Measurements from ENCODE around the gene SCTR.
A peak's percentile ranks its signal among the peaks of the same experiment; 100 is the strongest.

SCTR gene

DNA sequence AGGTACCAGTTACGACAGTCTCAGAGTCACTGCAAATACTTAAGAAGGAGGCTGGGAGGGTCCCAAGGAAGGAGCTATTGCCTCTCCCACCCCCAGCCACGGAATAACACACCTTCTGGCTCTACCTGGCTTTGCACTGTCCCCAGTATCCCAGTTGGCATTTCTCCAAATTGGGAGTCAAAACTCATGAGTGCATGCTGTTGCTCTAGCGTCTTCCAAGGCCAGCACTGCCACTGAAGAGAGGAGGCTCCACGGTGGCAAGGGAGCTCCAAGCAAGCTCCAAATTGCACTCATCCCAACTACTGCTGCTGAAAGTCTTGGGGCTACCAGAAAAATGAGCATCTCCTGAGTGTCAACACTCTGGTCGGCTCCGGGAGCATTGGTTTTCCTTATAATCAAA, 1.6 kb downstream of the SCTR start:
- DNase-seq = no peak

DNA sequence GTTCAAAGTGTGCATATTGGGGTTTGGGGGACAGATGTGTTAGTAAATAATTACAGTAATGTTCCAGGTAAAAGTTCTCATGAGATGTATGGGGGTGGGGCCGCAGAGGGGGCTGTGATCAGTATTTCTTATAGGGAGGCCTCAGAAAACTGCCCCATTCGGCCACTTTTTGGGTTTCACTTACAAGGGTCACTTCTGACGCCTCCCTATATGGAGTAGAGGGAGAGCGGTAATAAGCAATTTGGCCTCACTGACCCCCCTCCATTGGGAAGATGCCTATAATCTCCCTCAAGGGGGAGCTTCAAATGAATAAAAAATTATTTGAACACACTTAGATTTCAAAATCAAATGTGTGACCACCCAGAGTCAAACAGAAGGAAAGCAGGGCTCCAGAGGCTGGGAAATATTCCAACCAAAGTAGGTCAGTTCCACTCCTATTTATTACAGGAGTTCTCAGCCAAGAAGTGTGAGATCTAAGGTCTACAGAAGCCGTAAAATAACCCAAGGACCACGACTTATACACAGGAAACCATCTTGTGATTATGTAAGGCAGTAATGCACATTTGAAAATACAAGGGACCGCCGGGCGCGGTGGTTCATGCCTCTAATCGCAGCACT, 2.7 kb downstream of the SCTR start:
- no peak for DNase-seq

- no peak for DNase-seq
Measured at GRCh38 chr2:119520696-119521432, 3.4 kb downstream of the SCTR start.

DNA sequence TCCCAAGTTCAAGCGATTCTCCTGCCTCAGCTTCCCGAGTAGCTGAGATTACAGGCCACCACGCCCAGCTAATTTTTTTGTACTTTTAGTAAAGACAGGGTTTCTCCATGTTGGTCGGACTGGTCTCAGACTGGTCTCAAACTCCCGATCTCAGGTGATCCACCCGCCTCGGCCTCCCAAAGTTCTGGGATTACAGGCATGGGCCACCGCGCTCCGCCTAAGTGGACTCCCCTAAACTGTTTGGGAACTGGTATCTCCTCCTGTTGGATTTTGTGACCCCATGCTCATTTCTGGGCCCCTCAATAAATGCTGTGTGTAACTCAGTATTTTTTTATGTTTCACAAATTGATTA, 5.2 kb downstream of the SCTR start:
- no peak for DNase-seq

GRCh38 chr2:119518401-119519056, 5.8 kb downstream of the SCTR start:
- DNase-seq = no peak

- DNase-seq = peak; percentile 10
Measured at GRCh38 chr2:119517433-119517832, 6.8 kb downstream of the SCTR start.

DNA sequence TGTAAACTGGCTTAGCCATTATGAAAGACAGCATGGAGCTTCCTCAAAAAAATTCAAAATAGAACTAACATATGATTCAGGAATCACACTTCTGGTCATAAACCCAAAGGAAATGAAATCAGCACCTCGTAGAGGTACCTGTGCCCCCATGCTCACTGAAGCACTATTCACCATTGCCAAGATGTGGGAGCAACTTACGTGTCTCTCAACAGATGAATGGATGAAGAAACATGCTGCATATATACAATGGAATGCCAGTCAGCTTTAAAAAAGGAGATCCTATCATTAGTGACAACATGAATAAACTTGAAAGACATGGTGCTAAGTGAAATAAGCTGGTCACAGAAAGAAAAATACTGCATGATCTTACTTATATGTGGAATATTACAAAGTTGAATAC, 8.2 kb downstream of the SCTR start:
- DNase-seq = no peak

DNA sequence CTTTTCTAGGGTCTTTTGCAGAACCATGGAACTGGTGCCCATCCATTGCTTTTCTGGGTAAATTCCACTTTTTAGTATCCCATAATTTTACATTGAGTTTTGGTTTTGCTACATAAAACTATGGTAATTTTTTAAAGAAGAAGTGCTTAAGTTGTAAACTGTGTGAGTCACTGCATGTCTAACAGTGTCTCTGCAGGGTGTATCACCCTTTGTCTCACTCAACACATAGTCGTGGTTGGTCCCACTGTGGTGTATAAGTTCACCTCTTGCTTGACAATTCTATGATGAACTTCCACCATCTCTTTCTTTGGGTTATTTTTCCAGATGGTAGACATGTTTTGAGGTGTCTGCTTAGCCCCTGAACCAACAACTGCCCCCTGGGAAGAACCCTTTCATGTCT, 10.5 kb downstream of the SCTR start:
- DNase-seq = no peak

GRCh38 chr2:119512946-119513345, 11.3 kb downstream of the SCTR start:
- no peak for DNase-seq

DNA sequence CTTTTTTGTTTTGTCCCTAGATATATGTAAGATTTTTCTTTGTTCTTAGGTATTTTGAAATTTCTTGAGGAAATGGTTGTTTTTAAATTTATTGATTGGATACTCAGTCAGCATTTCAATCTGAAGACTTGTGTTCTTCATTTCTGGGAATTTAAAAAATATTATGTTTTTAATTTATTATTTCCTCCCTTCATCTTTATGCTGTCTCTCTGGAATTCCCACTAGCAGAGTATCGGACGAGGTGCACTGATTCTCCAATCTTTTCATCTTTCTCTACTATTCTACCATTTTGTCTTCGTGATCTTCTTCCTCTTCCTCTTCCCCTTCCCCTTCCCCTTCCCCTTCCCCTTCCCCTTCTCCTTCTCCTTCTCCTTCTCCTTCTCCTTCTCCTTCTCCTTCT, 12.3 kb downstream of the SCTR start:
- no peak for DNase-seq

GRCh38 chr2:119508756-119509155, 15.5 kb downstream of the SCTR start:
- no peak for DNase-seq

DNA sequence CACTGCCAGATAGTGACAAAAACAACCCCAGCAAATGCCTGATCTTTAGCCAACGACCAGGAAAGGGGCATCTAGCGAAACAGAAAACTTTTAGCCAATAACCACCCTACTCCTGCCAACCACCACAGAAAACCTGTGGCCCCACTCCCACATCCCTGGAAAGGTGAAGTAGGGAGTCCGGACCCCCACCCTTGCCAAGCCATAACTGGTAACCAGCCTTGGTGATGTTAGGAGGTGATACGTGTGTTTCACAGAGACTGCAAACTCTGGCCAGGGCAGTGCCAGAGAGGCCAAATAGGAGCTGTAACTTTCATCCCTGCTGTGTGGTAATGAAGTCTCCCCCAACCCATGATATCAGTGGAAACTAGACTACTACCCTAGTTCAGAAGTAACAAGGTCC, 27.6 kb downstream of the SCTR start:
- DNase-seq = no peak

DNA sequence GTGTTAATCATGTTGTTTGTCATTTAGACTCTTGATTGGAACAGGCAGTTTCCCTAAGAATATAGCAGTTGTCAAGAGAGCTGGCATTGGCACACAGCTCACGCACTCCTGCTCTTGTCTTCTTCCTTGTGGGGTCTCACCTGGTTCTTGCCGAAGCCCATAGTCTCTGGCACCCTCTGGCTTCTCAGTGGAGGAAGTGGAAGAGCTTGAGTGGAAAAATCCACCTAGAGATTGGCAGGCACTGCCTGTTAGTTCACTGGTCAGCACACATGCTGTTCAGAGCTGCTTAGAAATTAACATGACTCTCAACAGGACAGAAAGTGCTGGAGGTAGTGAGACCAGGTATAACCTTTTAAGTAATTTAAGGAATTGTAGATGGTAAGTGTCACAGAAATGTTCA, 28.3 kb downstream of the SCTR start:
- DNase-seq = no peak

DNA sequence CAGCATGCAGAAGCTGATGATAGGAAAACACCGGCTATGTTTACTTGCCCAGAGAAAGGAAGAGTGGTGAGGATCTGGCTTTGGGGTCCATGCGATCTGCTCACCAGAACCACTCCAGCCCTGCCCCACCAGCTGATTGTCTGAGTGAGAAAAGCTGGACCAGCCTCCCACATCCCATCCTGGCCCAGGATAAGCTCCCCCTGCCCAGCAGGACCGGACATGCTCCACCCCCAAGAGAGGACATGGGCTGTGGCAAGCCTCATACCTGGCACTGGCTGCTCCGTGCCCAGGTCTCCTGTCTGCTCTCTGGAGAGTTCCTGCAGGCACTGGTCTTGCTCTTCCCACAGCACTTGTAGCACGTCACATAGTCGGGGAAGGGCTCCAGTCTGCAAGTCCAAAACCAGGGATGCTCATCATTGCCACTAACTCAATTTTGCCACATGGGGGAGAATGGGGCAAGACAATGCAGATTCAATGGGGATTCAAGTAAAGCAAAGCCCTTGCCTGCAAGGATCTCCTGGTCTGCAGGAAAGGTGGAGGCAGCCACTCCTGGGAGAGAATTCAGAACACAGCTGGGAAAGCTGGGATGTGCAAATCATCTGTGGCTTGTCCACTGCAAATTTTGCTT, 30.0 kb downstream of the SCTR start:
- no peak for DNase-seq

DNA sequence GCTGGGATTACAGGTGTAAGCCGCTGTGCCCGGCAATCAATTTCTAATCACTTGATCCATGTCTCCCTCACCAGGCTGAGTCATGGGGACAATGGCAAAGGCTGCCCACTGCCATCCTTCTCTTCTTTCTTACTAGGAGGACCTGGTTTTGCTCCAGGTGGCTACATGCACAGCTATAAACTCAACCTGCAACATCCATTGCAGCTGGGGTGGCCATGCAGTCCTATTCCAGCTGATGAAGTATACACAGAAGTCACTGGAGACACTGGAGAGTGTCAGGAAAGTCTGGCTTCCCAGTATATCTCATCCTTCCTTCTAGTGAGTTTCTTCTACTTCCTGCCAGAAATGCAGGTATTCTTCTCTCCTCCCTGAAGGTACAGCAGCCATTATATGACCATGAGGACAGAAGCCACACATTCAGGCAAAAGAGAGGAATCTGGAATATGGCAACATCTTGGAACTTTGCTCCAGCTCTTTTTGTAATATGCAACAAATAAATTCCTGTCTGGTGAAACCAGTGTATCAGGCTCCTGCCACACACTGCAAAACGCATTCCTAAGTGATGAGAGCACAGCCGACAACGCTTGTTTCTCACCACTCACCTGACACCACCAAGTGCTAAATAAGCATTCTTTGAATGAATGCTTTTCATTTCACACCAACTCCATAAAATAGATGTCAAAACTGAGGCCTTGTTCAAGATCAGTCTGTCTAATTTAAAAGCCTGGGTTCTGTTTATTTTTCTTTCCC, 32.3 kb downstream of the SCTR start:
- no peak for DNase-seq

- DNase-seq = no peak
Measured at GRCh38 chr2:119490653-119491195, 33.6 kb downstream of the SCTR start.

DNA sequence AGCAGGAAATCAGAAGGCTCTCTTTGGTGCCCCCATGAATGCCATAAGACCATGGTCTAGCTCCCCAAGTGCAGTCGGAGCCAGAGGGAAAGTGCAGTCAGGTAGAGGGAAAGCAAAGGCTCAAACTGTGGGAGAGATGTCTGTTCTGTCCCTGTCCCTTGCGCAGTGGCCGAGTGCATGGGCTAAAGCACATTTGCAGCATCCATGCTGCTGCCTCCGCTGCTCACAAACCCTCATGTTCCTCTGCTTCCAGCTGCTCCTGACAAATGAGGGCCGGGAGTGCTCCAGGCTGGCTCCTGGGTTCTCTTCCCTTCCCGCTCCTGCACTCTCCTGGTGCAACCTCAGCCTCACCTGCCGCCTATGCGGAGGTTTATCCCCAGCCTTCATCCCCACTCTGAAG, 34.2 kb downstream of the SCTR start:
- no peak for DNase-seq

- DNase-seq = no peak
Measured at GRCh38 chr2:119489232-119489952, 34.9 kb downstream of the SCTR start.

DNA sequence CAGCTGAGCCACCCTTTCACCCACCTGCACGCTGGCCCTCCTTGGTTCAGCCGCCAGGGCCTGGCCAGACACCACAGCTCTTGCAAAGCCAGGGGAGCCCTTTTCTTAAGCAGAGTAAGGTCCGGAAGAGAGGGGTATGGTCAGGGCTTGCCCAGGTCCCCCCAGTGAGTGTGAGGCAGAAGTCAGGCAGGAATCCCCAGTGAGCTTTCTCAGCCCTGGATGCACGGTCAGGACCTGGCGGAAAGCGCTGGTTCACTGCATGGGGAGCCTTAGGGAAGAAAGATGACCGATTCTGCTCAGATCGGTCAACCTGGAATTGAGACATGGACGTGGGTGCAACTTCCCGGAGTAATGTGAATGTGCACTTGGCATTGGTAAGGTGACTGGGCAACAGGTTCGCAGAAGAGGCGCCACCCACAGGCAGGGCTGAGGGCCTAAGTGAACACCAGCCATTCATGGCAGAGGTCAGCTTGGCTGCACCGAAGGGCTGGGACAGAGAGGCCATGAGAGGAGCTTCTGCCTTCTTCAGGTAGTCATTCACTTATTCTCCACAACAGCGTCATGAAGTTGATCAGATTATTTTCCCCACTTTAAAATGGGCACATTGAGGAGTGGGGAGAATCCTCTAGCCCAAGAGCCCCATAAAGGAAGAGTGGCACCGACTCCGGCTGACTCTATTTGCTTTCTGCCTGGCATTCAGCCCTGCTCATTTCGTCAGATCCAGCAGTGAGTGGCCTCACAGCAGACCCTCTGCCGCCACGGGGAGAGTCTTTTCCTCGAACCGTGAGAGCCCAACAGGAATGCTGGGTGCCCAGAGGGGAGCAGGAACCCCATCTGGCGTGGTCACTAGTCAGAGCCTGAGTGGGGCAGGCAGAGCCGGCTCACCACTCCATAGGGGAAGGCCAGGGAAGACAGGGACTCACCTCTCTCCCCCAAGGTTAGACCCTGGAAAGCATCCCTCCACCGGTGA, 35.8 kb downstream of the SCTR start:
- DNase-seq = no peak

- DNase-seq = no peak
Measured at GRCh38 chr2:119487434-119488244, 36.6 kb downstream of the SCTR start.

Measured in activated naive CD4-positive, alpha-beta T cell treated with Interleukin-2 at 50 U/mL for 16 hours (primary cell).